ENCODE data around the gene CACNB2.
A peak's percentile ranks its signal among the peaks of the same experiment; 100 is the strongest.

Gene CACNB2

DNA sequence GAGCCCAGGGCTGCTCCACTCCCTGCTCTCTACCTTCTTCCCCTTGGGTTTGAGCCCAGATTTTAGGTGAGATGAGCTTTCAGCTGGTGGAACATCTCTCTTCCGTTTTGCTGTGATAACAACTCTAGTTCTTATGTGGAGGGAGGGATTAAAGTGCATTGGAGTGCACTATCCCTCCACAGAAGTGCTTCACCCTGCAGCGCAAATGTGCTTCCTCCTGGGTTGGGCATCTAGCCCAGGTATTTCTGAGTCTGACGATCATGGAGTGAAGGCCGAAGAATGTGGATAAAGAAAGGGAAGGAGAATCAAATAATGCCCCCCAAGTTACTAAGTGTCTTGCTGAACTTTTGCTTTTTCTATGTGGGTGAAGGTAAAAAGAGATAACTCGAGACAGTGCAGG lies 157.4 kb downstream of the CACNB2 start:
- no peak for DNase-seq

DNA sequence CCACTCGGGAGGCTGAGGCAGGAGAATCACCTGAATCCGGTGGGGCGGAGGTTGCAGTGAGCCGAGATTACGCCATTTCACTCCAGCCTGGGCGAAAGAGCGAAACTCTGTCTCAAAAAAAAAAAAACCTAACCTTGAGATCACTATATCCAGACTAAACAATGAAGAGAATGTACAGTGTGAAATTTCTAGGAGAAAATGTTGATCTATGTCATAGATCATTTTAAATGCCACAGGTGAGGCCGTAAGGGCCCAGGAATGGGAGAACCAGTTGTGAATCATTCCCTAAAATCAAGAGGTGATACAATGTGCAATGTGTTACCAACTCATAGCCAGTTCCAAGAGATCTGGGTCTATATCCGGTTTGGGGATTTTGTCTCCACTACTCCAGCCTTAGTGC lies 158.0 kb downstream of the CACNB2 start:
- no peak for DNase-seq

DNA sequence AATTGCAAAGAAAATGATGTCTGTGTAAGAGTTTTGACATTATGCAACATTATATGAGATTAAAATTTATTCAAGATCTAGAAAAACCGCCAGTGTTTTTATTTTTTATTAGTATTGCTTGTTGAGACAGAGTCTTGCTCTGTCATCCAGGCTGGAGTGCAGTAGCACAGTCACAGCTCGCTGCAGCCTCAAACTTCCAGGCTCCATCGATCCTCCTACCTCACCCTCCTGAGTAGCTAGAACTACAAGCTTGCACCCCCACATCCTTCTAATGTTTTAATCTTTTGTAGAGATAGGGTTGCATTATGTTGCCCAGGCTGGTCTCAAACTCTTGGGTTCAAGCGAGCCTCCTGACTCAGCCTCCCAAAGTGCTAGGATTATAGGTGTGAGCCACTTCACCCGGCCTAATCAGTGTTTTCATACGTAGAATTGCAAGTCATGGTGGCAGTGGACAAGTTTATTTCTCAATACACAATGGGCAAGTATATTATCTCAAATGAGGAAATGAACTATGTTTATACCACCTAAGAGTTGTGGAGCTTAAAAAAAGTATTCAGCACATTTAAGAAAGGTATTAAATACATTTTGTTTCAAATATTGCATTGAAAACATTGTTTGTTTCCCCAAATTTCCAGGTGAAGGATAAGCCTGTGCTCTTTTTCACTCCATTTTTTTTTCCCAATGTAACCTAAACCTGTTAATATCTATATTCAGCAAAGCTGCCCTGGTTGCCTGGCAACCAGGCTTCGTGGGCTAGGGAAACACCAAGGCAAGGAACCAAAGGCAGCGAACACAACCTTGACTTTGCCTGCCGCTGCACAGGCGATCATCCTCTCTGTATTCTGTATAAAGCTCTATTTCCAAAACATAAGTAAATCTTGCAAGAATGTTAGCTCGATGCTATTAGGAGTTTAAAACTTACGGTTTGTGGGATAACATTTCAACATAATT lies 163.9 kb downstream of the CACNB2 start:
- DNase-seq: peak; percentile 29

DNA sequence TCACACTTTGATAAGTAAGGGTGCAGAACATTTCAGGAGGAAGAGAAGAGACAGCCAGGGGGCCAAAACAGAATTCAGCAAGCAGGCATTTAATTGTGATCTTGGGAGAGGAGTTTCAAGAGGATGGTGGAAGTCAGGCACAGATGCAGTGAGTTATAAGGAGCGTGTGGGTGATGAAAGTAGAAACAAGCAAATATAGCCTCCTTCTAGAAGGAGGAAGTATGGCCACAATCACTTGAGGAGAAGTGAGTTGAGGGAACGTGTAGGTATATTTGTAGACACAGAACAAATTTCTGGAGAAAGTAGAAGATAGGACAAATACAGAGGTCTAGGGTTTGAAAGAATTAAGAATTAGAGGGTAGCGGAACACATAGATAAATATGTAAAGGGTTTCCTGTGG lies 165.8 kb downstream of the CACNB2 start:
- DNase-seq: no peak

DNA sequence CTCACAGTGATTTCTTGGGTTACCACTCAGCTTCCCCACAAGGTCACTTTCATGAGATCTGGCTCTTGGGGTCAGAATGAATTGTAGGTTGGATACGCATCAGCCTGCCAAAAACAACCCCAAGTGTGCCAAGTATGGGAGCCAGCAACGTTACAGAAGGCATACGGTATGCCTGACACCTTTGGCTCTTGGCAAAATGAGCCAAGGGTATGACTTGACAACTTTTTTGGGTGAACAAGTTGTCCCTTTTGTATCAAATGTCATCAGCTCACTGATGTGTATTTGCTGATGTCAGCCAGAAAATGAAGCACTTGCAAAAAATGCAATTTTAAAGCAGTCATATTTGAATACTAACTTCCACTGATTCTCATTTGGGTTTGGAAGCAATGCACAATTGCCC lies 168.4 kb downstream of the CACNB2 start:
- DNase-seq: peak; percentile 29

DNA sequence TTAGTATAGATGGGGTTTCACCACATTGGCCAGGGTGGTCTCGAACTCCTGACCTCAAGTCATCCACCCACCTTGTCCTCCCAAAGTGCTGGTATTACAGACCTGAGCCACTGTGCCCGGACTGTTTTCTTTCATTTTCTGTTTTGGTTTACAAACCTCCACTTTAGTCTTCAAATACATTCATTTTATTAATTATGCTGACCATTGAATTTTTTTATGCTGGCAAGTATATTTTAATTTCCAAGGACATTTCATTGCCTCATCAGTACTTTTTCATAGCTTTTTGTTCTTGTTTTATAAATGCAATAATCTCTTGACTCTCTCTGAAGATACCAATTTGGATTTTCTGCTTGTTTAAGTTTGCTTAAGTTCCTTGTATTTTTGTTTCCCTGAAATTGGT lies 170.5 kb downstream of the CACNB2 start:
- DNase-seq: no peak

DNA sequence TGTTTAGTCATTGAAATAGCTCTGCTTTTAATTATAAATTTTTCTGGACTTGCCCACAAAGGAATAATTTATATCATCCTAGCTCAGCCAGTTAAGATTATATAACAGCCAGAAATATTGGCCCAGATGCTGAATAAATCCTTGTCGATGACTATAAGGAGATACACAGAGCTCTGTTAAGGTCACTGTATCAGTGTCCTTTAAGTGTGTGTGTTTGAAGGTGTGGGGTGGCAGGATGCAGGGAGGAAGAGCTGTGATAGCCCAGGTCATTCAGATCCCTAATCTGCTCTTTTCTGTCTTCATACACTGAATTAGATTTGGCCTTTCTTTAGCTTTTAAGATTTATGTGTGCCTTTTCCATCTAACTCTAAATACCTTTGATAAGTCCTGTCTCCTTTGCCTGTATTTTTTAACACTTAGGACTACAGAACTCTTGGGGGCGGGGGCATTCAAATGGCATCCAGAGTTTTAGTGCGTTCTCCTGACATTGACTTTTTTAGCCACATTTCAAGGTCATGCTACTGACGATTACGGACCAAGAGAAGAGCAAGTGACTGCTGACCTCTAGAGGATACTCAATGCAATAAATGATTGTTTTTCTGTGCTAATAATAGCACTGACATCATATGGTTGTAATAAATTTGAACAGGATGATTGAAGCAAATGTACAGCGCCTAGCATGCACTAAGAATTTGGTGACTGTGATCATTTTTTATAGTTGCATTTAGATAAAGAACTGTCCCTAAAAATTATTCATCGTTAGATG lies 172.3 kb downstream of the CACNB2 start:
- no peak for DNase-seq

DNA sequence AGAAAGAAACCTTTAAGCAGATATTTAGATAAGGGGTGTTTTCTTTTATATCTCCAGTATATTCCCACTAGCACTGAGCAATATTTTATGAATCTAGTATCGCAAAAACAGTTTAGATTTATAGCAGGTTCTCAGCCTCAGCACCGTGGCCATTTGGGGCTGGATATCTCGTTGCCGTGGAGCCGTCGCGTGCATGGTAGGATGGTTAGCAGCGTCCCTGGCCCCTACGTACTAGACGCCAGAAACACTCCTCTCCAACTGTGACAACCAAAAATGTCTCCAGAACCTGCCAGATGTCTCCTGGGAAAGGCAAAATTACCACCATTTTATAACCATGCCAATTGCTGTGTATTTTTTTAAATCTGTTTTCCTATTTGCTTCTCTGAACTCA lies 172.9 kb downstream of the CACNB2 start:
- DNase-seq: no peak

DNA sequence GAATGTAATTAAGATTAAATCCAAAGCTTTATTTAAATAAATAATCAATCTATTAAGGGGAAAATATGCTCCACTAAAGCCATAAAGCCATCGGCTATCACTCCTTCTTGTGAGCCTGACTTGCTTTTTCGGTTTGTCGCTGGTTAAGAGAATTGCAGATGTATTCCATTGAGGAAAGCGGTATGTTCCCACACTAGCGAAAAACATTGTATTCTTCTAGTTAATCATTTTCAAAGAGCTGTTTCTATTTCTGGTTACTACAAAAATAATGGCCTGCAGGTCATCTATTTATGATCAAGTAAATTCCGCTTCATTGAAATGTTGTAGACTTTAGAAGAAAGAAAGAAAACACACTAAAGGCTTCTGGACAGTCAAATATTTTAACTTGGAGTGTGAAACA lies 173.4 kb downstream of the CACNB2 start:
- DNase-seq: no peak

DNA sequence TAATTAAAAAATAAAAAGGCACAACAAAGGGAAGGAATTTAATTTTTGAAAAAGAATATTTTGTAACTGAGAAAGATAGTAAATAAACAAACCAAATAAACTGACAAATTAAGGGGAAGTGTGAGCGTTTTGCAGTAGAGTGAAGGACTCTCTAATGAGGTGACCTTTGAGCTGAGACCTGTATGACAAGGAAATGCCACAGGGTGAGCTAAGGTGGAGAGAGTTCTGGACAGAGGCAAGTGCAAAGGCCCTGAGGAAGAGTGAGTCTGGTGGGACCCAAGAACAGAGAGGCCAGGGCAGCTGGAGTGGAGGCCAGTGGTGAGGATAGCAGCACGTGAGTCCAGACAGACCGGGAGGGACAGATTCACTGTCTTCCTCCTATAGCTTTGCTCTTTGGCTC lies 179.4 kb downstream of the CACNB2 start:
- no peak for DNase-seq

DNA sequence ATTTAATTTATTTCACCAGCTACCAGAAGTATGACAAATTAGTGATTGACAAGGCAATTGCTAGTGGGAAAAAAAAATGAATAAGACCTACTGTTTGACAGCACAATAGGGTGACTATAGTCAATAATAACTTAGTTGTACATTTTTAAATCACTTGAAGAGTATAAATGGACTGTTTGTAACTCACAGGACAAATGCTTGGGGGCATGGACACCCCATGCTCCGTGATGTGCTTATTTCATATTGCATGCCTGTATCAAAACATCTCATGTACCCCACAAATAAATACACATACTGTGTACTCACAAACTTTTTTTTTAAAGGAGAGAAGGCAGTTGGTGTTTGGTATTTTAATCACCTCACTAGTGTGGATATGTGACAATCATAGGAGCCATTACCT lies 181.1 kb downstream of the CACNB2 start:
- DNase-seq: no peak

DNA sequence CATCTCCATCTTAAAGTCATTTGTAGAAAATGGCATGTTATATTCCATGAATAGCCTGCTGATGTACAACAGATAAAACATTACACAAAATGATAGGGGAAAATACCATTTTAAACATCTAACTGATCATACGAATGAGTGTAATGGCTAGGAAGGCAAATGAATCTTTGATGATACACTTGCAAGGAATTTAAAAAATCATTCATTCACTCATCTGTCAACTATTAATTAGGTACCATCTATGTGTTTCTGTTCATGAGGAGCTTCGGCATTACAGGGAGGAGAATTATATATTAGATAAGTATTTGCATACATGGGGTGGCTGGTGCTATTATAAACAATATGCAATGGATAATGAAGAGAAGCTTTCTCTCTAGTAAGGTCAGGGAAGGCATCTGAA lies 183.7 kb downstream of the CACNB2 start:
- DNase-seq: no peak

DNA sequence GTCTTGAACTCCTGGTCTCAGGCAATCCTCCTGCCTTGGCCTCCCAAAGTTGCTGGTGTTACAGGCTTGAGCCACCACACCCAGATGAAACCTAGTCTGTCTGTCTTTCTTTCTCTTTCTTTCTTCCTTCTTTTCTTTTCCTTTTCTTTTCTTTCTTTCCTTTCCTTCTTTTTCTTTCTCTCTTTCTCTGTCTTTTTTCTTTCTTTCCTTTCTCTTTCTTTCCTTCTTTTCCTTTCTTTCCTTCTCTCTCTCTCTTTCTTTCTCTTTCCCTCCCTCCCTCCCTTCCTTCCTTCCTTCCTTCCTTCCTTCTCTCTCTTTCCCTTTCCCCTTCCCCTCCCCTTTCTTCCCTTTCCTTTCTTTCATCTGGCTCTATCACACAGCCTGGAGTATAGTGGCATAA lies 185.2 kb downstream of the CACNB2 start:
- DNase-seq: no peak

DNA sequence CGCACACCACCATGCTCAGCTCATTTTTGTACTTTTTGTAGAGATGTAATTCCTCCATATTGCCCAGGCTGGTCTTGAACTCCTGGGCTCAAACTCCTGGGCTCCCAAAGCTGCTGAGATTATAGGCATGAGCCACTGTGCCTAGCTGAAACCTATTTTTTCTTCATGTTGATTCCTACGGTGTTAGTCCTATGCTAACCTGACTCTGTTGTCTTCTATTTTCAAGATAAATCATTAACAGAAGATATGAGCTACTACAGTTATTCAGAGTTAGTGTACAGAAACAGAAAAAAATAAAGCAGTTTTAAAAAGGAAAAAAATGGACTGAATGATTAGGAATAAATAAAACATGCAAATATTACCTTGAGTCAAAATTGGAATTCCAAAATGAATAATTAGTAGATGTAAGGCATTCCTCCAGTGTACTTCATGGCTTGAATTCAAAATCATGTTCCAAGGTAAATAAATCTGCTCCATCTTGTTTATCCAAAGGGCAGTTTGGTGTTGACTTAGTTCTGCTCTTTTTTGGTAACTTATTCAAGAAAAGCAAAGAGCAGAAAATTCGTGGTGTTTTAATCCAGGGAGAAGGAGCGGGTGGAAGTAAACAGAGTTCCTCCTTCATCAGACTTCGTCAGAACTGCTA lies 185.8 kb downstream of the CACNB2 start:
- no peak for DNase-seq

DNA sequence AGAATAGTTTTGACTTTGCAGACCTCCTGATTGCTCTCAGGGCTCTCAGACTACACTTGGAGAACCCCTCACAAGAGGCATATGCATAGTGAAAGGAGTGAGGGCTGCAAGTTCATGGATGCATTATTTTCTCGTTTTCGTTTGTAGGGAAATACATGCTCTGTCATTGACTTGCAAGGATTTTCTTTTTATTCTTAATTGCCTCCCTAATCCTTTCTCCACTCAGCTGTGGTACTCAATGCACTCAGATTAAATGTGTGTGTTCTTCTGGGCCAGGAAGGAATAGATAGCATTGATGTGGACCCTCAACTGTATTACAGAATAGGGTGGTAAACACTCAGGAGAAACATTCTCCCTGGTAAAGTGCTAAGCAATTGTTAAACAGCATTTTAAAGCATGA lies 188.7 kb downstream of the CACNB2 start:
- DNase-seq: no peak

DNA sequence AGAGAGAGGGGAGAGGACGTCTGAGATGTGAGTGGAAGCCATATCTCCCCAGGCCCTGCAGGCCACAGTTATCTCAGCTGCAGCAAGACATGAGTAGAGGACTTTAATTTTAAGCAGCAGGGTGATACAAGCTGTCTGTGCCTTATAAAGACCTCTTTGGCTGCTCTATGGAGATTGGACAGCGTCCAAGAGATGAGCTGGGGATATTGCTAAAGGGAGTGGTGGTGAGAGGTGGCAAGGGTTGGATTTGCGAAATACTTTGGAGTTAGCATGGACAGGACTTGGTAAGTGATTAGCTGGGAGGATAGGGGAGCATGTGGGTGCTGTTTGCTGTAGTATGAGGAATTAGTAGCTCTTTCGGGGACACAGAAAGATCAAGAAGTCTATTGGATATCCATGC lies 191.8 kb downstream of the CACNB2 start:
- DNase-seq: no peak

DNA sequence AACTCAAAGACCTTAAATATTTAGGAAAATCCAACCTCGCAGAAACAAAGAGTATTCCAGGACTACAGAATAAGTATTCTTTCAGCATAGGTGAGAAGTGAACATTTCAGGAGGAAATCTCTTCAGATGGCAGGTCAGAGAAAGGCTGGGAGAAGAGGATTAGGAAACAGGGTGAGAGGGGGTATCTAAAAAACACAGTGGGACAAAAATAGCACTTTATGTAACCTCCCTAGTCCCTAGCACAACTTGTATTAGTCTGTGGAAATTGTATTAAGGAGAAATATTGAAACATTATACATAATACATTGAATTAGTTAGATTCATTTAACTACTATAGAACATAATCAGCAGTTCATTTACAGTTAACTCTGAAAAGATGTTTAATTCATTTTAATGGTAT lies 192.3 kb downstream of the CACNB2 start:
- DNase-seq: no peak

DNA sequence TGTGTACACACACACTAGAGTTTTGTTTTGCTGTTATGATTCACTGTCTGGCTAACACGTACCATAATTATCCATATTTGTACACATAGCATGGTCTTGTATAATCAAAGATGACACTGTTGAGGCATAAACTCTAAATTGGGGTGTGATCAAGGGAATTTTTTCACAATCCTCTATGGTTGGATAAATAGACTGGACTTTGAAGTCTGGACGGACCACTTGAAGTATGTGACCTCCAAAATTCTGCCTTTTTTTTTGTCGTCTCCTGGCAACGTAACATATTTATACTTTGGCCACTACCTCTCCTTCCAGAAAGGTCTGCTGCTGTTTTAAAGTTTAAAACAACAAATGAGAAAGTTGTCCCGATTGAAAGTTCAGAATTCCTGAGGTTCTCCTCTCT lies 193.4 kb downstream of the CACNB2 start:
- DNase-seq: no peak

DNA sequence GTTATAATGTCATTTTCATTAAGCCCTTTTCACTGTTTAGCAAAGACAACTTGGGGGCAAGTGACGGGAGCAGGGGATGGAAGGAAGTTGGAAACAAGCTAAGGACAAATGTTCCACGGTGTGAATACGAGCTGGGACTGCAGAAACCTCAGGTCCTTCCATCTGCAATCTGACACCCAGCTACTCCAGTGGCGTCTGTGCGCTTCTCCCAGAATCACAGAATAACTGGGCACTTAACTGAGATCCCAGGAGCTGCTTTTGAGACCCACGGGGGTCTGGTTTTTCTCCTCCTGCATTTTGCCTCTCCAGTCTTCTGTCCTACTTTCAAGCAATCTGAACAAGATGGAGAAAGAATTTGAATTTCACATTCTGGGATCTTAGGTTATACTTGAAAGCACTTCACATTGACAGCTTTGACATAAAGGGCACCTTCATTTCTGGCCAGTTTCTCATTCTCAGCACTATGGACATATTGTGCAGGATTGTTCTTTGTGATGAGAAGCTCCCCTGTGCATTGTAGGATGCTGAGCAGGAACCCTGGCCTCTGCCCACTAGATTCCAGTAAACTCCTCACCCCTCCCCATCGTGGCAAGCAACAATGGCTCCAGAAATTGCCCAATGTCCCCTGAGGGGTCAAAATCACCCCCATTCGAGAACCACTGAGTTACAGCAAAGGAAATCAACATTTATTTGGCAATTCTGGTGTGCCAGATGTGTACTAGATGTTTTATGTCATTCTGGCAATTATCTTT lies 194.1 kb downstream of the CACNB2 start:
- no peak for DNase-seq

DNA sequence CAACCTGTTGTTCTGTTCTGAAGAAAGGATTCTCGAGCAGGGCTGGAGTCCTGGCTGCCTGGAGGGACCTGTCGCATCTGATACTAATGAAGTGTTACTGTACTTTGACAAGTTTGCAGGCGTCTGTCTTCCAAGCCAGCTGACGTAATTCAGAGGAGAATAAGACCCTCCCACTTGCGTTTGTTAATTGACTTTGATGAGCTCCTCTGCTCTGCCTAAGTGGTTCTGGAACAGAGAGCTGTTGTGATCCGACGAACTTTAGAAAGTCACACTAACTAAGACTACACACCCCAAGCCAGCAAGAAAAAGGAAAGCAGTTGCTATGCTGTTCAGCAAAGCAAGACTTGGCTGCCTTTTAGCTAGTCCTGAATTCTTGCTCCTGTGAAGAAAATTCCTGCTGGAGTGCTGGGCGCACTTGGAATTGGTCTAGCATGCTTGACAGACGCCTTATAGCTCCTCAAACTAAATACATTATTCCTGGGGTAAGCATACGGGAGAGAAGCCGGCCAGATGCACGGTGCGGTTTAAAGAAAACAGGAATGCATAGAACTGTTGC lies 200.3 kb downstream of the CACNB2 start:
- DNase-seq: peak; percentile 38

DNA sequence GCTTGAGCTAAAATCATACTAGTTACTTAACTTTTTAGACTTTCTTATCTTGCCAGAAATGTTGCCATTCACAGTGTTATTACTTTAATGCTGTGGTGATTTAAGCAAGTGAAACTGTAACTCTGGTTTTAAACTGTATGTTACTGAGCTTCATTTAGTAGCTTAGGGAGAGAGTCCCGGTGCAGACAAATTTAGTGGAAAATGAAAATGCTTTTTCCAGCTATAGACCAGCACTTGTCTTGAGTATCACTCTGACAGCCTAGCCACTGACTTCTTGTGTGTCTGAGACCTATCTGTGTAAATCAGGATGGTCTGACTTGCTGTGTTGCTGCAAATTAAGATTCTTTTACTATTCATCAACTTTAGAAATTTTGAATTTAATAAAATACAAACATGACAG lies 200.8 kb downstream of the CACNB2 start:
- no peak for DNase-seq

DNA sequence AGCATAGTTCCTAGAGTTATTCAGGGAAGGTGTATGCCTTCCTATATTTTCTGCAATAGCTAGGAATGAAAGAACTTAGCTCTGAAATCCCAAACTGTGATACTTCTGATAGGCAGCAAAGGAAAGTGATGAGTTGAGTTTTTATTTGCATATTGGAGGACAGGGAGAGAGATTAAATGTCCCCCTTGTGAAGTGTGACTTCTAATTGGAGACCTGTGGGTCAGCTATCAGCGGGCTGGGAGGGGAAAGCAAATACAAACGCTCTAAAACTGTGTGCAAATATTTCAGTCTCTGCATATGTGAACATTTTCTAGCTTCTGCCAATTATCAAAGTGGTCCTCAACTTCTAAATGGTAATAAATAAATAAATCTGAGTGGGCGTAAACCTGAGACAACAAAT lies 203.3 kb downstream of the CACNB2 start:
- DNase-seq: no peak

DNA sequence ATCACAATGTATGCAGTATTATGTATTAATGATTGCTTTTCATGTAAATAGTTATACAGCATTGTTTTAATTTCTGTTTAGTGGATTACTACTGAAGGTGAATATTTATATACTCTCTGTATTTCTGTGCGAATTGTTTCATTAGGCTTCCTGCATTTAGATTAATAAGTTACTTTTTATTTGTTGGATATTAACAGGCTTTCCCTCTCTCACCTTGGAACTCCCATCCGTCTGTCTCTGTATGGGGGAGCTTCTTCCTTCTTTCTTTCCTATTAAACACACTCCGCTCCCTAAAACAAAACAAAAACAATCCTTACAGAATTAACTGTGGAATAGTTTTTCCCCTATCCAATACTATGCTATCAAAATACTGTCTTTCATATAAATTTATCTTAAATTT lies 205.1 kb downstream of the CACNB2 start:
- DNase-seq: no peak

Measured in femur (tissue), 1 donor.